ENCODE results near the gene WNT9A.

Gene WNT9A

DNA sequence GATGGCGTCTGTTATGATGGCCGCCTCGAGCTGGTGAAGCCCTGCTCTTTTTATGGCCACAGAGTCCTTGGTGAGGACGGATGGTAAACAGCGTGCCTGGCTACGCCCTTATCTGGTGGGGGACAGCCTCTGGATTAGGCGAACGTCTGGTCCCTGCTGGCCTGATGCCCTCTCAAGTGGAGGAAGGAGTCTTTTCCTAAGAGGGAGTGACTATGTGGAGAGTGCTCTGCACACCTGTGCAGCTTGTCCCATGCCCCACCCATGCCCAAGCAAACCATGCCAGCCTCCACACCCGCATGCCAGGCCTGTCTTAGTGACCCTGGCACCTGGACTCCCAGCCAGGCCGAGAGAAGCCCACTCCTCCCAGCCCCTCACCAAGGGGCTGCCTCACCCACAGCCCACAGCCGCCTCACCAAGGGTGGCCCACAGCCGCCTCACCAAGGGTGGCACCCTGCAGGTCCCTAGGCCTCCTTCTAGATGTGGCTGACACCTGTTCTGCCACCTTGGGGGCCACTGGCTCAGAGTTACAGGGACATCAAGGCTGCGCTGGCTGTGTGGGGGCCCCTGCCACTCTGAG is 40.2 kb downstream of the WNT9A start:
- DNase-seq, result no peak

GRCh38 chr1:227906550-227907071 is 41.1 kb downstream of the WNT9A start:
- DNase-seq, result no peak

GRCh38 chr1:227905573-227906487 is 41.9 kb downstream of the WNT9A start:
- DNase-seq, result no peak

DNA sequence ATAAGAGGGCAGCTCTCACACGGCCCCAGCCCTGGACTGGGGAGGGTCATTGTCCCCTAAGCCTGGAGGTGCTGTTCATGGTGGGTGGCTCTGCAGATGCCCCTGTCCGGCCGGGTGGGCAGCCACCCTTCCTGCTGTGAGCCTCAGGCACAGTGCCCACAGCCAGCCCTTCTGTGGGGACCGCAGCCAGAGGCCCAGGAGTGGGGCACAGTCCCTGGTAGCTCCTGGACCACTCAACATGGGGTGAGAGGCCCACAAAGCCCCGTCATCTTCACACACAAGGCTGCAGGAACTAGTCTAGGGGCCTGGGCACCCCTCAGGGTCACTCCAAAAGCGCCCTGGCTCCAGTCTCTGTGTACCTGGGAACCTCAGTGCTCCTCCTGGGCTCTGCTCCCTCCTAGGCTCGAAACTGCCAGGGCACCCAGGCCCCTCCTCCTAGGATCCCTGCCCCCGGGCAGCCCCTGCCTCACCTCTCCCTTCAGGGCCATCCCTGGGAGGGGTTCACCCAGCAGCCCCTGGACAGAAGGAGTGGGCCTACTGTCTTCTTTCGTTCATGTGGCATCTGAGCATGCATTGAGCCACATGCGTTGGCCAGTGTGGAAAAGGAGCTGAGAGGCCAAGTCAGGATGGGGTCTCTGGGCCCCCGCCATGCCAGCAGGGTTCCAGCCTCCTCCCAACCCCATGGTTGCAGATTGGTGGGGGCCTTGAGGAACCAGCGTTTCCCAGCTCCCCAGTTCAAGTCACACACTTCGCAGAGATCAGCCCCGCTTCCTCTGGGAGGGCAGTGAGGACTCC is 43.0 kb downstream of the WNT9A start:
- DNase-seq, result no peak

DNA sequence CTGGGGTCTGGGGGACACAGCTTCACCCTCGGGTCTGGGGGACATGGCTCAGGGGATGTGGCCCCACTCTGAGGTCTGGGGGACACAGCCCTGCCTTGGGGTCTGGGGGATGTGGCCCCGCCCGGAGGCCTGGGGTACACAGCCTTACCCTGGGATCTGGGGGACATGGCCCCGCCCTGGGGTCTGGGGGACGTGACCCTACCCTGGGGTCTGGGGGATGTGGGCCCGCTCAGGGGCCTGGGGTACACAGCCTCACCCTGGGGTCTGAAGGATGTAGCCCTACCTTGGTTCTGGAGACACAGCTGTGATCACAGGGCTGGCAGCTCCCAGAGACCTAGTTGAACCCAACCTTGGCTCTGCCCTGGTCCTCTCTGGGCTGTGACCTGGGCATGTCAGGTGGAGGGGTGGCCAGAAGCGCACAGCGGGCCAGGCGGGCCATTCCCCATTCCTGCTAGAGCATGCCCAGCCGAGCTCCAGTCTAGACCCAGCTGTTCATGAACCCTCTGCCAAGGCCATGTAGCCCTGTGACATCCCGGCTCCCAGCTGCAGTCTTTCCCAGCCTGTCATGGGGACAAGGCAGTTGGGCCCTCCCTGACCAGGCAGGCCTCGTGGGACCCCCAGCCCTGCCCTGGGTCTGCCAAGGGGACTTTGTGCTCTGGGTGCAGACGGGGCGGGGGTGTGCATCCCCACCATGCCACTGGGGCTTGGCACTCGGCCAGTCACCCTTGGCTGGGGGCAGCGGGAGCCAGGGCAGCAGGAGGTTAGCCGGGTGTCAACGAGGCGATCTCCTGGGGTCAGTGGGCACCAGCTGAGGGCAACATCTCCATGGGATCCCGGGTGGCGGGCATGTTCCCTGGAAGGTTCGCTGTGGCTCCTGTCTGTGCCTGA is 43.9 kb downstream of the WNT9A start:
- DNase-seq, result no peak

- DNase-seq, result no peak
Measured at GRCh38 chr1:227903061-227903521, 44.6 kb downstream of the WNT9A start.

DNA sequence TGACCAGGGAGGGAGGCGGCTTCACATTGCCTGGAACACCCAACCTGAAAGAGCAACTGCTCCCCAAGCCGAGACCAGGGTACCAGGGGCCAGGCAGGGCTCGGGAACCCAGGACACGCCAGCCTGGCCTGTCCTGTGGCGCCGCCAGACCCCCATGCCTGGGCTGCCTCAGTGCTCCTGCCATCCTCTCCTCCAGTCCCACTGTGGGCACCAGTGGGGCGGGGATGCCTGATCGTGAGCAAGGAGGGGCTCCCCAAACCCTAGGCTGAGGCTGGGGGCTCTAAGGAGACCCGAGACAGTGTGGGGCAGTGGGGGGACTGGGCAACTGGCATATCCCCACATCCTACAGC is 45.1 kb downstream of the WNT9A start:
- no peak for DNase-seq

- peak in 1 of 2 donors; percentile 16 for DNase-seq
Measured at GRCh38 chr1:227901906-227902640, 45.7 kb downstream of the WNT9A start.

- DNase-seq, result no peak
Measured at GRCh38 chr1:227901239-227901905, 46.4 kb downstream of the WNT9A start.

DNA sequence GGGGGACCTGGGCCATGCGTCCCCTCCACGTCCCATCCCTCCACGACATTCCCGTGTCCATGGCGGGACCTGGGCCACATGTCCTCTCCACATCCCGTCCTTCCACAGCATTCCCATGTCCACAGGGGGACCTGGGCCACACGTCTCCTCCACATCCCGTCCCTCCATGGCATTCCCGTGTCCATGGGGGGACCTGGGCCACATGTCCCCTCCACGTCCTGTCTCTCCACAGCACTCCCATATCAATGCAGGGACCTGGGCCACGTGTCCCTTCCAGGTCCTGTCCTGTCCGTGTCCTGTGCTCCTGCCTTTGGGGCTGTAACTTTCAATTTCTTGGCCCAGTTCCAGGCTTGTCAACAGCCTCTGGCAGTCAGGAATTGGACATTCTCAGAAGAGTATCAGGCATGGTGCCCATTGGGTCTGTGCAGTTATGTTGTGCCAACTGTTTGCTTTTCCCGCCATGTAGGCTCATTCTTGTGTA is 47.1 kb downstream of the WNT9A start:
- DNase-seq, result no peak

DNA sequence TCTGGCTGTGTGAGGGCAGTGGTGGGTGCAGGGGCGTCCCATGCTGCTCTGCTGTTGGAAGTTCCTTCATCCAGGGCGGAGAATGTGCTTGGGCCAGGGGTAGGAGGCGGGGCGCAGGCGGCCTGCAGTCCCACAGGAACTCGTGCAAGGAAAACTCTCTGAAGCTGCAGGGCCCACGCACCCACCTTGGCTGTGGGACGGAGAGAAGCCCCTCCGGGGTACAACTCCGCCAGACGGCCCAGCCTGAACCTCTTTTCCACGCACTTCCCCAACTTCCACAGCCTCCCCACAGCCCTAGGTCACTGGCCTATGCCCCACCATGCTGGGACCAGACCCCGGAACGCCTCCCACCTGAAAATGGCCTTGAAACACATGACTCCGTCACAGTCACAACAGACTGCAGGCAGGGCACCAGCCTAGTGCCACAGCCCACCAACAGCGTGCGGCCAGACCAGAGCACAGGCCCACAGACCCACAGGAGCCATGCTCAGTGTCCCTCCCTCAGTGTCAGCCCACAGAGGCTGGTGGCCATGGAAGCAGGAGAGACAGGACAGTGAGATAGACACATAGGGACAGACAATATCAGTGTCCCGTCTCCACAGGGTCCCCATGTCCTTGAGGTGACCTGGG is 47.8 kb downstream of the WNT9A start:
- no peak for DNase-seq

- DNase-seq, result no peak
Measured at GRCh38 chr1:227899141-227899819, 48.5 kb downstream of the WNT9A start.

- DNase-seq, result no peak
Measured at GRCh38 chr1:227898502-227899140, 49.1 kb downstream of the WNT9A start.

DNA sequence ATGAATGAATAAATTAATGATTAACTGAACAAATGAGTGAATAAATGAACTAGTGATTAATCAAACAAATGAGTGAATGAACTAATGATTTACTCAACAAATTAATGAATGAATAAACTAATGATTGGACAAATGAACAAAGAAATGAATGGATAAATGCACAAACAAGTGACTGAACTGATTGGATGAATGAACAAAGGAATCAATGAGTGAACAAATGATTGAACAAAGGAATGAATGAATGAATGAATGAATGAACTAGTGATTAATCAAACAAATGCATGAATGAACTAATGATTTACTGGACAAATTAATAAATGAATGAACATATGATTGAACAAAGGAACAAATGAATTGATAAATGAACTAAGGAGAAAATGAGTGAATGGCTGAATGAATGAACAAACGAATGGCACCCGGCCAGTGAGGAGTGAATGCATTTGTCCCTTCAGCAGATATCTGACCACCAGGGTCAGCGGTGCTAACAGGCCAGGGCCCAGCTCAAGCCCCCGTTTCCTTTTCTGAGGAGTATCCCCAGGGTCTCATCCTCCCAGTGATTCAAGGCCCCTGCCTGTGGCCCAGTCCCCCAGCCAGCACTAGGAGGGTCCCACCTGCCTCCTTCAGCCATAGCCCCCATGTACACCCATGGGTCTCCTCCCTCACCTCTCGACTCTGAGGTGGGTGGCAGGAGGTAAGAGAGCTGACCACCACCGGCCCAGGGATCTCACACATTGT is 49.9 kb downstream of the WNT9A start:
- DNase-seq, result no peak

GRCh38 chr1:227896710-227897655 is 50.7 kb downstream of the WNT9A start:
- no peak for DNase-seq

- no peak for DNase-seq
Measured at GRCh38 chr1:227895828-227896685, 51.7 kb downstream of the WNT9A start.

Measured in CD4-positive, alpha-beta T cell treated with Interferon alpha-2 for 1 hour (primary cell).